AG04449 (cell line): ENCODE data around the gene OR2A7.
"Not testable (repeated sequence)": the region's sequence is repeated elsewhere in the genome, so short reads cannot be mapped to it uniquely, and the experiment has no call there.

ENCODE experiments used
- CTCF ChIA-PET: fragments of 350-600 bp; formaldehyde crosslinking; extraction: SDS; loops from one replicate; lab custom pipeline; 2021; ENCODE audit warnings: antibody characterized with exemption; lab: Yijun Ruan, JAX
- POLR2A ChIA-PET: fragments of 400-600, 350-600 bp; formaldehyde crosslinking; extraction: SDS; loops from one replicate; lab custom pipeline; 2020; ENCODE audit warnings: antibody characterized with exemption, inconsistent platforms; lab: Yijun Ruan, JAX
- DNase-seq: peaks from one replicate; pipeline ENCODE4 v3.0.0-alpha.2; 2010; ENCODE audit warnings: low read depth, low spot score
- H3K4me3 ChIP-seq: 2 replicates; pipeline ENCODE4 v1.5.1; 2011; ENCODE audit warnings: low read depth, mild to moderate bottlenecking, control low read depth, low read length

OR2A7 gene

GRCh38 chr7:144226866-144227265, 37.7 kb downstream of the OR2A7 start:
- CTCF ChIA-PET, POLR2A ChIA-PET, H3K4me3 ChIP-seq, DNase-seq: not testable (repeated sequence)

GRCh38 chr7:144223675-144224074, 40.9 kb downstream of the OR2A7 start:
- CTCF ChIA-PET, POLR2A ChIA-PET, H3K4me3 ChIP-seq, DNase-seq: not testable (repeated sequence)

DNA sequence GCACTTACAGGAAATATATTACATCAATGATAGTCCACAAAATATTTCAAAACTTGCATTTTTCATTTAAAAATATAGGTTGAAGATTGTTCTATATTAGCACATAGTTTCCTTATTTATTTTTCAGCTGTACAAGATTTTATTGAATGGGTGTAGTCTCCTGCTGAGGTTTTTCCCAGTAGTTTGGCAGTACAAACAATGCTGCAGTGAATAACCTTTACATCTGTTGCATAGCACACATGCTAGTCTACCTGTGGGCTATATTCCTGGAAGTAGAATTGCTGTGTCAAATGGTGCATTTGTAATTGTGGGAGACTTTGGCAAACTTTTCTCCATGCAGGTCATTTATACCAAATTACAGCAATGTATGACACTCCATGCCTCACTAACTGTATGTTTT, 44.1 kb downstream of the OR2A7 start:
- CTCF ChIA-PET, H3K4me3 ChIP-seq, DNase-seq, POLR2A ChIA-PET: not testable (repeated sequence)

DNA sequence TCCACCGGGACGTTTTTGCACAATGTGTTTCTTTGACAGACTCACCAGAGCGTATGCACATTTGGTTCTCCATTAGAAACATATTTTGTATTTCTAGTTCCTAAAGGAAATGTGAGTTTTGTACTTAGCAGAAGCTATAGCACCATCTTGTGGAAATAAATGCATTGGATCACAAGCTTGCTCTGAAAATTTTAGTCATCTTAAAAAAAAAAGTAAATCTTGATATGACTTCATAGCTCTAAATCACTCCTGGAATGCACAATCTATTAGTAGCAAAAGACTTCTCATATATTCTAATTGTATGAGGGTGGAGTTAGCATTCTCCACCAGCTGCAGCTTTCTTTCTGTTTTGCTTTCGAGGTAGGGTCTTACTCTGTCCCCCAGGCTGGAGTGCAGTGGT, 45.4 kb downstream of the OR2A7 start:
- CTCF ChIA-PET, DNase-seq, H3K4me3 ChIP-seq, POLR2A ChIA-PET: not testable (repeated sequence)

DNA sequence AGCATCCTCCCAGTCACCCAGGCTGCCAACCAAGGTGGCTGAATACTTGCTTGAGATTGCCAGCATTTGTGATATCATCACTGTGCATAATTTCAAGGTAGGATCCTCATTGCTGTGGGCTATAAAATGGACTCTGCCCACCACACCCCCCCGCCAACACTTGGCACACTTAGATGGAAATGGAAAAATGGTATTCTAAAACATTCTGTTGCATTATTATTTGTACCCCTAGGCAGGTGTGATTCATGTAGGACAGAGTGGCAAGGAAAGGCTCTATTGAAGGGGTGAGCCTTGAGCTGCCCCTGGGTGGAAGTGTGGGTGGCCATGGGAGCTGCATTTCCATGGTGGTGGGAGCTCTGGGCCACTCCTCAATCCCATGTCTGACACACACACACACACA, 46.0 kb downstream of the OR2A7 start:
- POLR2A ChIA-PET, CTCF ChIA-PET, DNase-seq, H3K4me3 ChIP-seq: not testable (repeated sequence)

GRCh38 chr7:144217200-144217599, 47.4 kb downstream of the OR2A7 start:
- H3K4me3 ChIP-seq, CTCF ChIA-PET, DNase-seq, POLR2A ChIA-PET: not testable (repeated sequence)
